SU-DHL-6 (cell line): ENCODE data around the gene DDR2.

ENCODE experiments used
- CTCF ChIP-seq: fragments of 200-600 bp; sonication (generic); IDR thresholded peaks from one replicate; pipeline ENCODE4 v1.5.1; 2017; ENCODE audit warnings: antibody characterized with exemption, mild to moderate bottlenecking, low read length, moderate library complexity; ENCODE audit not compliant: insufficient read depth, poor library complexity, severe bottlenecking
- EZH2phosphoT487 ChIP-seq: fragments of 200-600 bp; sonication (generic), shearing (Covaris generic); conservative IDR thresholded peaks from 2 replicates; pipeline ENCODE4 v1.6.1; 2018; ENCODE audit warnings: mild to moderate bottlenecking, antibody characterized with exemption, low read length, moderate library complexity, mixed read lengths

DNA sequence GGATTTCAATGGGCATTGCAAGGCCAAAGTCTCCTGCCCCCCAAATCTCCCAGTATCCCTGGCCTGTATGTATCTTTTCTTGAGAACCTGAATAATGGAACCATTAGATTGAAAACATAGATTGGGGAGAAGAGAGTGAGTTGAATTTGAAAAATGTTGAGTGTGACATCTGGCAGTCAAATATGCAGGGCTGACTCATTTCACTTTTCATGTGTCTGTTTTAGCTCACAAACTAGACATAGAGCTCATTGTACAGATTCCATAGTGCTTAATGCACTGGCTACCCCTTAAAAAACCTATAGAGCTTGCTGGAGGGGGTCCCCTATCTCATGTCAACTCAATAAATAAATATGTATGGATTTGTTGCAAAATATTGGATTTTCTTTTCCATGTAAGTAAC is 30.8 kb downstream of the DDR2 start:
- TF ChIP-seq CTCF (no peak), EZH2phosphoT487 (no peak)
